Heart left ventricle (tissue), 16 donors: ENCODE measurements around the gene DDR1. TPM values are rescaled to one million over a fixed set of nuclear protein-coding genes. Genes with fewer than 3 reads are reported as not detected.
"Not testable (repeated sequence)": the region's sequence is repeated elsewhere in the genome, so short reads cannot be mapped to it uniquely, and the experiment has no call there.

Experiments
- ATAC-seq, 4 donors: fragments of 200-7000 bp; cut with Tn5 transposase; one replicate each; pipeline ENCODE4 v1.9.1; 2020 to 2022; ENCODE audit warnings: moderate library complexity in 4 of 4, mild to moderate bottlenecking in 3 of 4, moderate number of reproducible peaks in 1 of 4
- DNase-seq, 5 donors: peaks; one replicate each; pipeline ENCODE4 v3.0.0-alpha.2; 2020
- H3K27ac ChIP-seq, 12 donors: fragments of 200-600 bp; sonication (generic) in 4 of 12; one replicate each; pipeline versions ENCODE4 v1.5.0 to v1.8.0; 2016 to 2022; ENCODE audit warnings: mild to moderate bottlenecking in 2 of 12
- H3K27me3 ChIP-seq, 9 donors: fragments of 200-600 bp; sonication (generic) in 2 of 9; one replicate each; pipeline versions ENCODE4 v1.5.1 to v1.8.0; 2016 to 2022; ENCODE audit warnings: mild to moderate bottlenecking in 3 of 9
- H3K36me3 ChIP-seq, 9 donors: fragments of 200-600 bp; sonication (generic) in 2 of 9; one replicate each; pipeline versions ENCODE4 v1.5.0 to v1.8.0; 2018 to 2022; ENCODE audit warnings: mild to moderate bottlenecking in 2 of 9
- H3K4me1 ChIP-seq, 12 donors: fragments of 200-600 bp; sonication (generic) in 4 of 12; one replicate each; pipeline versions ENCODE4 v1.5.0 to v1.8.0; 2016 to 2022; ENCODE audit warnings: mild to moderate bottlenecking in 3 of 12
- H3K4me3 ChIP-seq, 12 donors: fragments of 200-600 bp; sonication (generic) in 4 of 12; one replicate each; pipeline versions ENCODE4 v1.5.0 to v1.8.0; 2017 to 2022; ENCODE audit warnings: mild to moderate bottlenecking in 9 of 12, moderate library complexity in 4 of 12
- H3K9me3 ChIP-seq, 12 donors: fragments of 200-600 bp; sonication (generic) in 4 of 12; one replicate each; pipeline versions ENCODE4 v1.5.0 to v1.8.0; 2016 to 2022; ENCODE audit warnings: mild to moderate bottlenecking in 1 of 12
- CTCF ChIP-seq, 12 donors: fragments of 200-600 bp; sonication (generic) in 4 of 12; IDR thresholded peaks; one replicate each; pipeline versions ENCODE4 v1.5.0 to v1.8.0; 2018 to 2022; ENCODE audit warnings: antibody characterized with exemption in 12 of 12, mild to moderate bottlenecking in 5 of 12
- POLR2A ChIP-seq, 2 donors: fragments of 450-650 bp; IDR thresholded peaks; one replicate each; pipeline ENCODE4 v1.6.1; 2017; ENCODE audit warnings: antibody characterized with exemption in 2 of 2, mild to moderate bottlenecking in 2 of 2, moderate library complexity in 2 of 2
- WGBS, 4 donors: extraction: QIAGEN DNeasy Blood & Tissue Kit in 2 of 4; methylation state at CpG; one replicate each; pipeline versions ENCODE4 v1.1.5 to v1.1.7; 2013 to 2018; 5-methylcytosine and 5-hydroxymethylcytosine counted together
- intact Hi-C, 10 donors: fragments of 100-400 bp; cut with DNase I; formaldehyde crosslinking; loops; one replicate each; pipeline versions ENCODE4 v1.11.1 to v1.14.2; 2022
- polyA plus RNA-seq, 2 donors: library from polyadenylated mRNA; stranded (reverse); fragments of 200-250 nt; gene quantifications; one replicate each; pipeline ENCODE4 v1.2.3, GENCODE V29; 2013
- total RNA-seq, 9 donors: library from RNA; depleted of rRNA in 2 of 9; stranded (reverse); fragments of >200 nt in 2 of 9; fragmentation: NEBNext Ultra II Directional in 3 of 9; extraction: Animal tissue kit (Norgen Biotek cat#: 25700) in 3 of 9; gene quantifications; one replicate each; pipeline versions ENCODE4 v1.1.0 to v1.2.4, GENCODE V29; 2016 to 2023
- donor health status: ischemic (EF 13 %, LVEDD 7.1; RV severe dilation, severe dysfunction).
- donor health status: healthy with polysubstance abuse.
- donor health status: DM: no; HTN: yes; CAD: no.
- donor health status: DM: no; HTN: no; CAD: no.
- donor health status: ischemic (EF 25% LVEDD 6.9; RV normal size, moderate dysfunction).
- donor health status: ischemic (EF 25% LVEDD 5.7; RV mildly dilated, moderate dysfunction).
- donor health status: healthy.
- donor health status: DM: yes; HTN: yes; CAD: no.
- donor health status: ischemic (EF 35%, LVEDD 5.7; RV mildly dilated, moderate dysfunction).
- donor health status: nonischemic (EF 11% LVEDD 7.7; RV severe dilation, severe dysfunction).
- donor health status: DM: yes; HTN: yes; CAD: no.
- donor health status: PGD.
- donor health status: ischemic (EF 29% LVEDD 5.4; RV normal size, mild dysfunction).
- donor health status: nonischemic (EF 23%, LVEDD 6.1; RV moderate dilation, normal function).

Gene DDR1
- total and polyA plus RNA-seq, 11 donors, result 11.8 to 50.0 (median 32.0) TPM

GRCh38 chr6:30845183-30845582 lies 39.1 kb upstream of the DDR1 start:
- TF ChIP-seq POLR2A (IDR thresholded peaks at IDR 0.05) (no peak), CTCF (IDR thresholded peaks at IDR 0.05) (no peak)
- H3K36me3 ChIP-seq, result no peaks in the 10 kb centered on the region
- intact Hi-C loops, result no loop called here
- H3K4me1 ChIP-seq, result peaks cover 0 to 27% (median 10%) of the 10 kb centered on the region in 12 donors
- no peak for ATAC-seq
- no peak overlapping the region for H3K27ac ChIP-seq
- no peak overlapping the region for H3K4me3 ChIP-seq
- WGBS, 4 donors, result 67 to 82% (median 75%) methylated on average over 8 of the region's 8 CpGs
- H3K27me3 ChIP-seq, result no peaks in the 10 kb centered on the region
- no peaks in the 10 kb centered on the region for H3K9me3 ChIP-seq
- no peak for DNase-seq

GRCh38 chr6:30847421-30847970 lies 36.8 kb upstream of the DDR1 start:
- Histone ChIP-seq H3K4me1 (peaks cover 0 to 16% (median 6%) of the 10 kb centered on the region in 12 donors), H3K27me3 (no peaks in the 10 kb centered on the region), H3K9me3 (peaks cover 0 to 10% (median 0%) of the 10 kb centered on the region in 12 donors), H3K27ac (no peak overlapping the region), H3K36me3 (no peaks in the 10 kb centered on the region), H3K4me3 (no peak overlapping the region)
- TF ChIP-seq CTCF (IDR thresholded peaks at IDR 0.05) (no peak), POLR2A (IDR thresholded peaks at IDR 0.05) (no peak)
- intact Hi-C loops, result no loop called here
- DNase-seq (no peak), ATAC-seq (no peak)
- 69 to 75% (median 72%) methylated on average over 11 of the region's 11 CpGs for WGBS, 4 donors

GRCh38 chr6:30847971-30848436 lies 36.3 kb upstream of the DDR1 start:
- Histone ChIP-seq H3K4me3 (no peak overlapping the region), H3K4me1 (peaks cover 0 to 10% (median 6%) of the 10 kb centered on the region in 12 donors), H3K27ac (no peak overlapping the region), H3K27me3 (no peaks in the 10 kb centered on the region), H3K9me3 (peaks cover 0 to 10% (median 0%) of the 10 kb centered on the region in 12 donors), H3K36me3 (no peaks in the 10 kb centered on the region)
- WGBS, 4 donors, result 70 to 76% (median 72%) methylated on average over 6 to 9 of the region's 9 CpGs
- DNase-seq (no peak), ATAC-seq (no peak)
- TF ChIP-seq POLR2A (IDR thresholded peaks at IDR 0.05) (no peak), CTCF (IDR thresholded peaks at IDR 0.05) (no peak)
- intact Hi-C loops, result no loop called here

- no peaks in the 10 kb centered on the region for H3K4me1 ChIP-seq
- intact Hi-C loops, result no loop called here
- WGBS, 4 donors, result 69 to 87% (median 83%) methylated on average over 6 of the region's 6 CpGs
- H3K27me3 ChIP-seq, result no peaks in the 10 kb centered on the region
- DNase-seq (no peak), ATAC-seq (no peak)
- no peaks in the 10 kb centered on the region for H3K36me3 ChIP-seq
- H3K27ac ChIP-seq, result no peak overlapping the region
- no peak overlapping the region for H3K4me3 ChIP-seq
- H3K9me3 ChIP-seq, result peaks cover 0 to 10% (median 0%) of the 10 kb centered on the region in 12 donors
- TF ChIP-seq POLR2A (IDR thresholded peaks at IDR 0.05) (no peak), CTCF (IDR thresholded peaks at IDR 0.05) (no peak)
These were observed 34.2 kb upstream of the DDR1 start for GRCh38 chr6:30849903-30850651.

- 64 to 89% (median 84%) methylated on average over 2 of the region's 2 CpGs for whole genome bisulfite sequencing, 4 donors
- H3K4me1 ChIP-seq, intact Hi-C loops, H3K9me3 ChIP-seq, ATAC-seq, H3K27me3 ChIP-seq, H3K4me3 ChIP-seq, H3K27ac ChIP-seq, H3K36me3 ChIP-seq, DNase-seq: not testable (repeated sequence)
These were observed 31.9 kb upstream of the DDR1 start for GRCh38 chr6:30852459-30852858.
